ENCODE measurements around the gene DPP10.

DPP10 gene

GRCh38 chr2:115480741-115481140 lies 1038.3 kb downstream of the DPP10 start:
- Histone ChIP-seq H3K27ac (ENCODE audit: low read length) (no peak overlapping the region), H3K36me3 (ENCODE audit: control insufficient read depth in 2 of 2, insufficient read depth in 2 of 2, low read length in 2 of 2) (no peaks in the 10 kb centered on the region), H3K9ac (ENCODE audit: low read length in 2 of 2) (no peak overlapping the region), H3K4me3 (ENCODE audit: low read length in 2 of 2) (no peak overlapping the region), H3K9me3 (ENCODE audit: control insufficient read depth in 2 of 2, low read length in 2 of 2) (no peaks in the 10 kb centered on the region), H3K27me3 (ENCODE audit: control insufficient read depth in 1 of 2, insufficient read depth in 2 of 2, low read length in 2 of 2) (no peaks in the 10 kb centered on the region), H3K4me1 (ENCODE audit: control insufficient read depth, insufficient read depth, low read length) (no peaks in the 10 kb centered on the region)

- H3K4me1 ChIP-seq (ENCODE audit: control insufficient read depth, insufficient read depth, low read length): no peaks in the 10 kb centered on the region
- H3K4me3 ChIP-seq (ENCODE audit: low read length in 2 of 2): no peak overlapping the region
- H3K9ac ChIP-seq (ENCODE audit: low read length in 2 of 2): no peak overlapping the region
- no peaks in the 10 kb centered on the region for H3K9me3 ChIP-seq (ENCODE audit: control insufficient read depth in 2 of 2, low read length in 2 of 2)
- no peaks in the 10 kb centered on the region for H3K36me3 ChIP-seq (ENCODE audit: control insufficient read depth in 2 of 2, insufficient read depth in 2 of 2, low read length in 2 of 2)
- H3K27ac ChIP-seq (ENCODE audit: low read length): no peak overlapping the region
- no peaks in the 10 kb centered on the region for H3K27me3 ChIP-seq (ENCODE audit: control insufficient read depth in 1 of 2, insufficient read depth in 2 of 2, low read length in 2 of 2)
Observed at GRCh38 chr2:115481842-115482241, 1039.4 kb downstream of the DPP10 start.

- H3K4me1 ChIP-seq (ENCODE audit: control insufficient read depth, insufficient read depth, low read length): no peaks in the 10 kb centered on the region
- H3K9me3 ChIP-seq (ENCODE audit: control insufficient read depth in 2 of 2, low read length in 2 of 2): no peaks in the 10 kb centered on the region
Observed at GRCh38 chr2:115483666-115484065, 1041.2 kb downstream of the DPP10 start.

GRCh38 chr2:115484486-115484885 lies 1042.0 kb downstream of the DPP10 start:
- H3K27ac ChIP-seq (ENCODE audit: low read length): no peak overlapping the region
- no peaks in the 10 kb centered on the region for H3K9me3 ChIP-seq (ENCODE audit: control insufficient read depth in 2 of 2, low read length in 2 of 2)
- no peak overlapping the region for H3K9ac ChIP-seq (ENCODE audit: low read length in 2 of 2)
- no peaks in the 10 kb centered on the region for H3K4me1 ChIP-seq (ENCODE audit: control insufficient read depth, insufficient read depth, low read length)
- H3K36me3 ChIP-seq (ENCODE audit: control insufficient read depth in 2 of 2, insufficient read depth in 2 of 2, low read length in 2 of 2): no peaks in the 10 kb centered on the region
- H3K4me3 ChIP-seq (ENCODE audit: low read length in 2 of 2): no peak overlapping the region
- no peaks in the 10 kb centered on the region for H3K27me3 ChIP-seq (ENCODE audit: control insufficient read depth in 1 of 2, insufficient read depth in 2 of 2, low read length in 2 of 2)

More at GRCh38 chr2:115483666-115484065, 1041.2 kb downstream of the DPP10 start:
- no peak overlapping the region for H3K27ac ChIP-seq (ENCODE audit: low read length)
- no peak overlapping the region for H3K4me3 ChIP-seq (ENCODE audit: low read length in 2 of 2)
- no peaks in the 10 kb centered on the region for H3K27me3 ChIP-seq (ENCODE audit: control insufficient read depth in 1 of 2, insufficient read depth in 2 of 2, low read length in 2 of 2)
- no peaks in the 10 kb centered on the region for H3K36me3 ChIP-seq (ENCODE audit: control insufficient read depth in 2 of 2, insufficient read depth in 2 of 2, low read length in 2 of 2)
- no peak overlapping the region for H3K9ac ChIP-seq (ENCODE audit: low read length in 2 of 2)

DNA sequence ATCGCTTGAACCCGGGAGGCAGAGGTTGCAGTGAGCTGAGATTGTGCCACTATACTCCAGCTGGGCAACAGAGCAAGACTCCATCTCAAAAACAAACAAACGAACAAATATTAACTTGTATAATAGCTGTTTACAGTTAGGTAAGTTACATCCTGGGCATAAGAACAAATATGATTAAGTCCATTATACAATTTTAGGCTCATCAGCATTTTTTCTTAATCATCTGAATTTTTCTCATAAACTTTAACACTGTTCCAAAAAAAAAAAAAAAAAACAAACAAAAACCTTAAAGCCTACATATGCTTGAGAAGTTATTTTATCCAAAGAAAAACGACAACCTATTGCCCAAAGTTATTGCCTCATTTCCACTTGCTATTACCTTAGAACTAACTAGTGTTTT lies 1042.5 kb downstream of the DPP10 start:
- Histone ChIP-seq H3K4me3 (ENCODE audit: low read length in 2 of 2) (no peak overlapping the region), H3K4me1 (ENCODE audit: control insufficient read depth, insufficient read depth, low read length) (no peaks in the 10 kb centered on the region), H3K27ac (ENCODE audit: low read length) (no peak overlapping the region), H3K9me3 (ENCODE audit: control insufficient read depth in 2 of 2, low read length in 2 of 2) (no peaks in the 10 kb centered on the region), H3K27me3 (ENCODE audit: control insufficient read depth in 1 of 2, insufficient read depth in 2 of 2, low read length in 2 of 2) (no peaks in the 10 kb centered on the region), H3K9ac (ENCODE audit: low read length in 2 of 2) (no peak overlapping the region), H3K36me3 (ENCODE audit: control insufficient read depth in 2 of 2, insufficient read depth in 2 of 2, low read length in 2 of 2) (no peaks in the 10 kb centered on the region)

DNA sequence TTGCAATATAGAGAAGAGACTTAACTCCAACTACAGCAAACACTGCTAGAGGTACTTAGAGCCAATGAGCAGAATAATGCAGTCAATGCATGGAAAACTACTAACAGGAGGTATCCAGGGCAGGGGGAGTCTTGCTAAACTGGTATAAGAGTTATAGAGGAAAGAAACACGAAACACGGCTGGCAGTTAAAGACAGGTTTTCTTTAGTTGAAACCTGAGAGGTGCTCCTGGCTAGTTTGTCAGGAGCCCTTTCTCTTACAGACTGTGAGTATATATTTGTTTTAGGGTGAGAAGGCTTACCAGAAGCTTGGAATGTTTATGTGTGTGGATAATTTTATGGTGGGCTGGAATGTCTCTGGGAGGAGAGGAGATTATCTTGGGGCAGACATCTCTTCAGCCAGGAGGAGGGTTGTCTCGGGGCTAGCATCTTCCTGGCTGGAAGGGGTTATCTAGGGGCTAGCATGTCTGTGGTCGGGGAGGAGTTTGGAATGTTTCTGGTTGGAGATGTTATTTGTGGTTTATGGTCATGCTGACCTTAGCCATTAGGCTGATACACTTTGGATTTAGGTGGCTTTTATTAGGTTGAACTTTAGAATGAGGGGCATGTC lies 1048.8 kb downstream of the DPP10 start:
- Histone ChIP-seq H3K9ac (ENCODE audit: low read length in 2 of 2) (no peak overlapping the region), H3K27me3 (ENCODE audit: control insufficient read depth in 1 of 2, insufficient read depth in 2 of 2, low read length in 2 of 2) (no peaks in the 10 kb centered on the region), H3K4me1 (ENCODE audit: control insufficient read depth, insufficient read depth, low read length) (no peaks in the 10 kb centered on the region), H3K9me3 (ENCODE audit: control insufficient read depth in 2 of 2, low read length in 2 of 2) (no peaks in the 10 kb centered on the region), H3K27ac (ENCODE audit: low read length) (no peak overlapping the region), H3K4me3 (ENCODE audit: low read length in 2 of 2) (no peak overlapping the region), H3K36me3 (ENCODE audit: control insufficient read depth in 2 of 2, insufficient read depth in 2 of 2, low read length in 2 of 2) (no peaks in the 10 kb centered on the region)

GRCh38 chr2:115505331-115505730 lies 1062.9 kb downstream of the DPP10 start:
- H3K9ac ChIP-seq (ENCODE audit: low read length in 2 of 2): no peak overlapping the region
- H3K9me3 ChIP-seq (ENCODE audit: control insufficient read depth in 2 of 2, low read length in 2 of 2): no peaks in the 10 kb centered on the region
- no peaks in the 10 kb centered on the region for H3K27me3 ChIP-seq (ENCODE audit: control insufficient read depth in 1 of 2, insufficient read depth in 2 of 2, low read length in 2 of 2)
- H3K4me3 ChIP-seq (ENCODE audit: low read length in 2 of 2): no peak overlapping the region
- no peak overlapping the region for H3K27ac ChIP-seq (ENCODE audit: low read length)
- no peaks in the 10 kb centered on the region for H3K36me3 ChIP-seq (ENCODE audit: control insufficient read depth in 2 of 2, insufficient read depth in 2 of 2, low read length in 2 of 2)
- no peaks in the 10 kb centered on the region for H3K4me1 ChIP-seq (ENCODE audit: control insufficient read depth, insufficient read depth, low read length)

DNA sequence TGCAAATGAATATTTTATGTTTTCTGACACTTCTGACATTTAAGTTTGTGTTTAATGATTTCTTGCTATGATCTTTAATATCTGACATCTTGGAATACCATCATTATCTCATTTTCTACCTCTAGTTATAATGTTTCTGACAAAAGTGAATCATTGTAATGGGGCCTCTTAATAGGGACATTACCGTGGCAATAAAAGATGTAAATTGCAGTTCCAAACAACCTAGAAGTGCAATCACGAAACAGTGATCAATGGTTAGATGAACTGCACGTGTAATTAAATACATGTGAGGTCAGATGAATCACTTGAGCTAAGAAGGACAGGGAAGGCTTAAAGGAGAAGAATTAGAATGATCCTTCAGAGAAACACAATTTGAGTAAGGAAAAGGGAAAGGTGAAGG lies 1078.3 kb downstream of the DPP10 start:
- Histone ChIP-seq H3K9ac (ENCODE audit: low read length in 2 of 2) (no peak overlapping the region), H3K36me3 (ENCODE audit: control insufficient read depth in 2 of 2, insufficient read depth in 2 of 2, low read length in 2 of 2) (no peaks in the 10 kb centered on the region), H3K4me1 (ENCODE audit: control insufficient read depth, insufficient read depth, low read length) (no peaks in the 10 kb centered on the region), H3K4me3 (ENCODE audit: low read length in 2 of 2) (no peak overlapping the region), H3K9me3 (ENCODE audit: control insufficient read depth in 2 of 2, low read length in 2 of 2) (no peaks in the 10 kb centered on the region), H3K27me3 (ENCODE audit: control insufficient read depth in 1 of 2, insufficient read depth in 2 of 2, low read length in 2 of 2) (no peaks in the 10 kb centered on the region), H3K27ac (ENCODE audit: low read length) (no peak overlapping the region)

GRCh38 chr2:115524452-115524851 lies 1082.0 kb downstream of the DPP10 start:
- Histone ChIP-seq H3K9ac (ENCODE audit: low read length in 2 of 2) (no peak overlapping the region), H3K9me3 (ENCODE audit: control insufficient read depth in 2 of 2, low read length in 2 of 2) (no peaks in the 10 kb centered on the region), H3K27ac (ENCODE audit: low read length) (no peak overlapping the region), H3K4me1 (ENCODE audit: control insufficient read depth, insufficient read depth, low read length) (no peaks in the 10 kb centered on the region), H3K4me3 (ENCODE audit: low read length in 2 of 2) (no peak overlapping the region), H3K36me3 (ENCODE audit: control insufficient read depth in 2 of 2, insufficient read depth in 2 of 2, low read length in 2 of 2) (no peaks in the 10 kb centered on the region), H3K27me3 (ENCODE audit: control insufficient read depth in 1 of 2, insufficient read depth in 2 of 2, low read length in 2 of 2) (no peaks in the 10 kb centered on the region)

GRCh38 chr2:115529627-115530026 lies 1087.2 kb downstream of the DPP10 start:
- Histone ChIP-seq H3K4me3 (ENCODE audit: low read length in 2 of 2) (no peak overlapping the region), H3K36me3 (ENCODE audit: control insufficient read depth in 2 of 2, insufficient read depth in 2 of 2, low read length in 2 of 2) (no peaks in the 10 kb centered on the region), H3K27me3 (ENCODE audit: control insufficient read depth in 1 of 2, insufficient read depth in 2 of 2, low read length in 2 of 2) (no peaks in the 10 kb centered on the region), H3K9me3 (ENCODE audit: control insufficient read depth in 2 of 2, low read length in 2 of 2) (no peaks in the 10 kb centered on the region), H3K4me1 (ENCODE audit: control insufficient read depth, insufficient read depth, low read length) (no peaks in the 10 kb centered on the region), H3K9ac (ENCODE audit: low read length in 2 of 2) (no peak overlapping the region), H3K27ac (ENCODE audit: low read length) (no peak overlapping the region)

DNA sequence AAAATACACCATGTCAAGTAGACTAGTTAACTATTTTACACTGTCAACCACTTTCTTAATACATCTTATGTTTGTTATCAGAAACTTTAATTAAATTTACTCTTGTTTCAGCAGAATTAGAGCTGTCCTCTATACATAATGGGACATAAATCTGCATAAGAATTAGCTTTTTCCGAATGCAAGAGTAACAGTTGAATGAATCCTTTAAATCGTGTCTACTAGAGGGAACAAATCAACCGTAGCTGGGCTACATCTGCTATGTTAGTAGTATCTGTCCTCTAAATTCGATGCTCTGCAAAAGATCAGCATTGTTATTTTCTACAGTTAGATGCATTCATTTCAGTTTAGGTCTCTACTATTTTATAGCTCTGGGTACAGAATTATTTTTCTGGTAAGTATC lies 1090.6 kb downstream of the DPP10 start:
- Histone ChIP-seq H3K9me3 (ENCODE audit: control insufficient read depth in 2 of 2, low read length in 2 of 2) (no peaks in the 10 kb centered on the region), H3K27ac (ENCODE audit: low read length) (no peak overlapping the region), H3K27me3 (ENCODE audit: control insufficient read depth in 1 of 2, insufficient read depth in 2 of 2, low read length in 2 of 2) (no peaks in the 10 kb centered on the region), H3K36me3 (ENCODE audit: control insufficient read depth in 2 of 2, insufficient read depth in 2 of 2, low read length in 2 of 2) (no peaks in the 10 kb centered on the region), H3K4me3 (ENCODE audit: low read length in 2 of 2) (no peak overlapping the region), H3K4me1 (ENCODE audit: control insufficient read depth, insufficient read depth, low read length) (no peaks in the 10 kb centered on the region), H3K9ac (ENCODE audit: low read length in 2 of 2) (no peak overlapping the region)
